GM21447 (cell line): ENCODE results near the gene STAB1.

ENCODE experiments used
- ATAC-seq: cut with Tn5 transposase; IDR thresholded peaks from one replicate; pipeline ENCODE4 v1.9.1; 2021; ENCODE audit not compliant: unreplicated experiment

STAB1 gene

GRCh38 chr3:52484680-52485461 lies 10.3 kb upstream of the STAB1 start:
- no peak for ATAC-seq

GRCh38 chr3:52487050-52487787 lies 7.9 kb upstream of the STAB1 start:
- no peak for ATAC-seq

GRCh38 chr3:52487788-52488691 lies 7.1 kb upstream of the STAB1 start:
- no peak for ATAC-seq

GRCh38 chr3:52488746-52489145 lies 6.4 kb upstream of the STAB1 start:
- no peak for ATAC-seq

GRCh38 chr3:52489453-52489852 lies 5.7 kb upstream of the STAB1 start:
- no peak for ATAC-seq

GRCh38 chr3:52490035-52490938 lies 4.9 kb upstream of the STAB1 start:
- no peak for ATAC-seq

- no peak for ATAC-seq
Observed at GRCh38 chr3:52490939-52491526, 4.1 kb upstream of the STAB1 start.

- ATAC-seq, result no peak
Observed at GRCh38 chr3:52492059-52492458, 3.1 kb upstream of the STAB1 start.

GRCh38 chr3:52493232-52494017 lies 1.7 kb upstream of the STAB1 start:
- ATAC-seq, result no peak

GRCh38 chr3:52494445-52494844 lies 693 bp upstream of the STAB1 start:
- ATAC-seq, result no peak

GRCh38 chr3:52495777-52496602 lies 852 bp downstream of the STAB1 start:
- no peak for ATAC-seq

- no peak for ATAC-seq
Observed at GRCh38 chr3:52498137-52499054, 3.3 kb downstream of the STAB1 start.

GRCh38 chr3:52501046-52501445 lies 5.9 kb downstream of the STAB1 start:
- ATAC-seq, result no peak

- no peak for ATAC-seq
Observed at GRCh38 chr3:52502001-52502400, 6.9 kb downstream of the STAB1 start.

- ATAC-seq, result no peak
Observed at GRCh38 chr3:52502808-52503350, 7.7 kb downstream of the STAB1 start.

- ATAC-seq, result no peak
Observed at GRCh38 chr3:52503788-52504424, 8.8 kb downstream of the STAB1 start.

- ATAC-seq, result no peak
Observed at GRCh38 chr3:52504977-52505376, 9.8 kb downstream of the STAB1 start.
